GM19035 (cell line): ENCODE data around the gene DGKB.

Source experiments
- ATAC-seq: cut with Tn5 transposase; IDR thresholded peaks from one replicate; pipeline ENCODE4 v1.9.1; 2021; ENCODE audit not compliant: unreplicated experiment

DGKB gene

DNA sequence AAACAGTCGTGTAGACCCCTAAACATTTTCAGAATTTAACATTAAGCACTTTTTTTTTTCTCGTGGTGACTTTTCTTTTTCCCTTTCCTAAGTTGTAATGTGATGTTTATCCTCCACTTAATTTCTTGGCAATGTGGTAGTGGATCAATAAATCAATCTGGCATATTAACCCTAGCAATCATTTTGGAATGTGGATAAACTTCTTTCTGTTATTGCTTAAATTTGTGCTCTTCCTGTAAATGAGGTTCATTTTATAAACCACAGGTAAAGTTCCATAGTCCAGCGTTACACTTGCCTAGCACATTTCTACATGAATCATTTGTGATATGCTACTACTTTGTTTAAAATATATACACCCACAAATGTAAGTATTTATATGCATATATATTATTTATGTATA, 665.7 kb downstream of the DGKB start:
- ATAC-seq, result no peak

DNA sequence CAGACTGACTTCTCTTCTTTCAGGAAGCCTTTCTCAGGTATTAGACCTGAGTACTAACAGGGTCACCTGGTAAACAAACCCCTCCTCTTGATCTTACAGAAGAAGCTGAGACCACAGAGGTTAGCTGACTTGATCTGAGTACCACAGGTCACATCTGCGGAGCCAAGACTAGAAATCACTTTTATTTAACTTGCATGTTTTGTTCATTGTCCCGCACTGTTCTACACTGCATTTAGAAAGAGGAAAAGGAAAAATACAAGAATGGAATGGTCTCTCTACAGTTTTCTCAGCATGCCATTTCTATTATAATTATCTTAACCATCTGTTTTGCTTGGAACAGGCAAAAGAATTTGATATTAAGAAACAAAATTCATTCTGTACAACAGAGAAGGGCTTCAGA, 667.5 kb downstream of the DGKB start:
- no peak for ATAC-seq

DNA sequence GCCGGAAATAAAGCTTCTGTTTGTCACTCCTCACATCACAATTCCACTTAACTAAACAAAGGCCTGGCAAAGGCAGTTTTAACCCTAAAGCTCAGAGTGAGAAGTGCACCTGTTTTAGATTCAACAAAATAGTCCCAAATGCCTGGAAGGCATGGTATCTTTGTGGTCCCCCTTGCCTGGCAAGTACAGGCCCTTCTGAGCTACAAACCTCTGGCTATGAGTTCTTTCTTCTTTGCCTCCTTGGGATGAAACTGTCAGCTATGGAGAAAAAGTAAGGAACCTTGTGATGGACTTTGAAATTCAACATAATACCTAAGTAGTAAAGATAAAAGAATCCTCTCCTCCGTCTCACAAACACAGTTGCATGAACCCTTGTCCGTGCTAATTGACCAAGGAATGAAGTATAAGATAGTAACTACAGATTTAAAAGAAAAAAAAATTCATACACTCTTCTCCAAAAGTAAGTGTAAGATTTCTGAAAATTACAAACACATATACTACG, 668.6 kb downstream of the DGKB start:
- ATAC-seq, result no peak

DNA sequence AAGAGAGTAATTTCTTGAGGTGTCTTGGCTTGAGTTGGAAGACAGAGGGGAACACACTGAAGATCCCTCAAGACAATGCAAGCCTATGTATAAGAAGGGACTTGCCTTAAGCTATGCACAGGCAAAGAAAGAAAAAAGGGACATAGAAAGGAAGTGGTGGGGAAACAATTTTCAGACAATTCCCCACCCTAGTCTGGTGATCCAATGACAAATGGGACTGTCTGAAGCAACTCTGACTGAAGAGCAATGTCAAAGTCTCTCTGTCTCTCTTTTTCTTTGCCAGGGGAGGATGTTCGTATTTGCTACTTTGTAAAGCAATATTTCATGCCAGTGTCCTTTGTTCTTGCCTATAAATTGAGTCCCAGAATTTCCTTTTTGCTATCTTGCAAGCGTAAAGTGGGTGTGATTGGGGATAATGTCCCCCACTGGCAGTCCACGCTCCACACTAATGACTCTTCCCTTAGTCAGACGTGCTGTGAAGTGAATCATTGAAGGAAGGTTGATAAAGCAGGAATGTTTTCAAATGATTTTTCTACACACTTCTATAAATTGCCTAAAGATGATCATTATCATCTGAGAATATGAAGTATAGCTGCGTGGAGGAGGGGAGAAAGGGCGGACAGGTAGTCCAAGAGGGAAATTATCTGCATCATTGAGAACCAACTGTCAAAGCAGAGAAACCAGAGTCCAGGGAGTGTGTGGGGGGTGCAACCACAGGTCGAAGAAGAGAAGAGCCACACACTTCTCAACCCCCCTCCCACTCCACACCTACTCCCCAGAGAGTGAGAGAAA, 669.3 kb downstream of the DGKB start:
- no peak for ATAC-seq

DNA sequence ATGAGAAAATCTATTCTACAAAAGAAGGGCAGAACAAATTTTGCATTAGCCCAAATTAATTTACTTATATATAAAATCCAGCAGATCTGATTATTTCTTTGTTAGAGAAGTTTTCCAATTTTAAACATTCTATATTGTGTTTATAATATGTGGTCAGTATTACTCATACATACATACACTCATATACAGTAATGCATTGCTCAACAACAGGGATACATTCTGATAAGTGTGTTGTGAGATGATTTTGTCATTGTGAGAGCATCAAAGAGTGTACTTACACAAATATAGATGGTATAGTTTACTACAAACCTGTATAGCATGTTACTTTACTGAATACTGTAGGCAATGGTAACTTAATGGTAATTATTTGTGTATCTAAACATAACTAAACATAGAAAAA, 673.5 kb downstream of the DGKB start:
- ATAC-seq, result no peak

DNA sequence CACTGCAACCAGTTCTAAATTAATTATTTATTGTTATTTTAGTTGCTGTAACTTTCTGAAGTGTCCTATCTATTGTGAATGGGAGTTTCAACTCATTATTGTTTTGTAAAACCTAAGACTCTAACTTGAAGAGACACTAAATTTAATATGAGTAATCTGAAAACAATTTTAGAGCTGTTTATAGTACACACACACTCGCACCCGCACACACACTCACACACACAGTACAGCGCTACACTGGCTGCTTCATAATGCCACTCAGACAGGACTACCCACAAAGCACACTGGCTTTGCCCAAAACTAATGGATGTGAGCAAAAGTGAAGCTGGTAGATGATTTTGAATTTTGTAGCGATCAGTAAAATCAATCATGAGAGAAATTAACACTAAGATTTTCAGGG, 674.2 kb downstream of the DGKB start:
- no peak for ATAC-seq

DNA sequence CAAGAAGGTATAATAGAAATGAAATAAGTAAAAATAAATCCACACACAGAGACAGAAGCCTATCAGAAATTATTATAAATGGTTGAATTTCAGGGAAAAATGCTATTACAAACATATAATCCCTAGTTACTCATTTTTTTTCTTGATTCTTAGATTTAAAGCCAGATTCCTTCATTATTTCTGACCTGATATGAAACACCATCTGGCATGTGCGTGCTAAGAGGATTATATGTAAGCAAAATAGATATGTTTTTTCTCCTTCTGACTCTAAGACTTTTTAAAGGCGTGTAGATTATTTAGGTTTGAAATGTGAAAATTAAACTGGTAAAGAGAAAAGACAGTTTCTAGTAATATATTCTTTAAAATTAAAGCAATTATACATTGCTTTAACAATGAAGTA, 676.4 kb downstream of the DGKB start:
- no peak for ATAC-seq

DNA sequence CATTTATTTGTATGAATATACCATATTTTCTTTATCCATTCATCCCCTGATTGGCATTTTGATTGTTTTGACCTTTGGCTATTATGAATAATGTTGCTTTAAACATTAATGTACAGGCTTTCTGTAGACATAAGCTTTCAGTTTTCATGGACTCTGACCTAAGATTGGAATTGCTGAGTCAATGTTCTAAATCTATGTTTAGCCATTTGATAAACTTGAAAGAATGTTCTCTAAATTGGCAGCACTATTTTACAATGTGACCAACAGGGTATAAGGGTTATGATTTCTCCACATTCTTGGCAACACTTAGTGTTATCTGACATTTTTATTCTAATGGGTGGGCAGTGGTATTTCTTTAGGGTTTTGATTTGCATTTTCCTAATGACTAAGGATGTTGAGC, 683.4 kb downstream of the DGKB start:
- ATAC-seq, result no peak

DNA sequence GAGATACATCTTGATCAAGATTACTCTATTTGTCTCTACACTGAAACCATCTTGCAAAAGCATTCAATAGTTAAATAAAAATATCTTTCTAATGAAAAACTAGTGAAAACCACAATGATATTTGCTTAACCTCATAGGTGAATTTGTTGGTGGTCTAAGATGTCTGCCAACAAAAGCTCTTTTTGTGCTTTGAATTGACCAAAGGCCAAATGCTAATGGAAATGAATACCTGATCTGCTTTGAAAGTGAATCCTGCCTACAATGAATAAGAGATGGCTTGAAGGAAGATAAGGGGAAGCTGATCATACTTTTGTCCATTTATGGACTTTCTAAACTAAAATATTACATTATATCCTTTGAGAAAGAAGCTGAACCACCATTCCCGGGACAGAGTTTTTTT, 684.2 kb downstream of the DGKB start:
- no peak for ATAC-seq

DNA sequence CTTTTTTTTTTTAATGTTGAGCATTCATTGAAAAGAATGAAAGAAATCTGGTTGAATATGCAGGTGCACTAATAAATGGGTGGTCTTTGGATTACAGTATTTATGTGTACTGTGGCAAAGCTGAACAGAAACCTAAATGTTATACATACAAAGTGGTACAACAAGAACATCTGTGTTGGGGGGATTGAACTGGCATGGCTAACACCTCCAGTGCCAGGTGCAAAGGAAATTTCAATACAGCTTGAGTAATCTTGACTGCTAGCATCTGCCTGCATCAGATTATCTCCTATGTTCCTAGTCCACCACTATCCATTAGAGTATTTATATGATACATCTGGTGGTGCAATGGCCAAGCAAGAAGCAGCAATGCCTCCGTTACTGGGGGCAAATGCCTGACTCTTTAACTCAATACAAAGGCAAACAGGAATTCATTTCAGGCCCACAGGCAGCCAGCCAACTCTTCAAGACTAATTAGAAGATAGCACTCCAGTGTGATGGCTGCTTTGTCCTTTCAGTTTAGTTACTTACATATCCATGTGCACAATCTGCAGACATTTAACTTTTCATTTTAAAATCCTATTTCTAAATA, 692.6 kb downstream of the DGKB start:
- ATAC-seq, result no peak

DNA sequence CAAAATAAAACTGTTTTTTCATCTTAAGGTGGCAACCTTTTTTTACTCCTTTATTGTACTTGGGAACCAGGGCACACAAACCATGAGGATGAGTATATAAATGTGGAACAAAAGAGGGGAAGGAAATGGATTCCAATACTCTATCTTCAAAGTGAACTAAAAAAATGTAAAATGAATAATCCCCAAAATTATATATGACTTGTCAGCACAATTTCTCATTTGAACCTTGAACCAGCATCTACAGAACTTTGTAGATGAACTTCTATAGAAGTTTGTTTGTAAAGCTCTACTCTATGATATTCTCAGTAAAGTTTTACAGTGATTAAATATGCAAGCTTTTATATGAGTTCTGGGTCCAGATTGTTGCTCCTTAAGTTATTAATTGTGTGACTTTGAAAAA, 694.8 kb downstream of the DGKB start:
- ATAC-seq, result no peak

DNA sequence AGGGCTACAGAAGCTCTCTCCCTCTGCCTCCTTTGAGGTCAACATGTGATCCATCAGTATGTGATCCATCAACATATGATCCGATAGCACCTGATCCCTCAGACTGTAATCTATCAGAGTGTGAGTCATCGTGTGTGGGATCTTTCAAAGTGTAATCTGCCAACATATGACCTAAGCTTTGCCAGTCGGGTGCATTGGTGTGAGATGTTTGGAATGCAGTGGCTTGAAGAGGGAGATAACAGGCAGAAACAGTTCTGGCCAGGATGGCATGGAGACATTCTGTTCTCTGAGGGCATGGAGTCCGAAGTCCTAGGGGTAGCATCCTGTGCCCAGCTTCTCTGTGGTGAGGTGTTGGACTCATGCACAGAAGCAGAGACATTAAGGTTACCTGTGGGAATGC, 695.4 kb downstream of the DGKB start:
- ATAC-seq, result no peak

DNA sequence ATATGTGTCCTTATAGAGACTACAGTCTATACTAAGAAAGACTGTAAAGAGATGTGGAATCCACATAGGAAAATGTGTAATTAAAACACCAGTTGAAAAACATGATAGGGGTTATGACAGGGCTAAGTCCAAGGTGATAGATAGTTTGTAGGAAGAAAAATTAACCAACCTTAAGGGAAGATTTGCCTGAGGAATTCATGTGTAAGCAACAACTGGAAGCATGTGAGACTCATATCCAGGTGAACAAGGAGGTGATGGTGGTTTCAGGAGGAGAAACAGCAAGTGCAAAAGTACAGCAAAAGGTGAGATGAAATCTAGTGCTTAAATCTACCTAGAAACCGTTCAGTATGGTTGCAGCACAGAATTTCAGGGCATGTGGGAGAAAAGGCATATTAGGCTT, 696.4 kb downstream of the DGKB start:
- ATAC-seq, result no peak

DNA sequence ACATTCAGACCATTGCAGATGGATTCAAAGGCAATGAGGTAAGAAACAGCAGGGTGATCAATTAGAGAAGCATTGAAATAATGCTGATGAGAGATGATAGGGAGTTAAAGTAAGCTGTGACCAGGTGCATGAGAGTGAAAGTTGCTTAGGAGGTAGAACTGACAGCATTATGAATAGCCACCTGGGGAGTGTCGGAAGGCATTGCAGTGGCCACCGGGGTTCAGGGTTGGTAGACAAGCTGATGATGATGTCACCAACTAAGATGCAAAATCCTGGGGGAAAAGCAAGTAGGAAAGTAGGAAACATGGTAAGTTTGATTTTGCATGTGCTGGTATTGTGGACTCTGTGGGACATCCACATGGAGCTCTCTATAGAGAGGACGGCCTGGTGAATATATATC, 701.2 kb downstream of the DGKB start:
- ATAC-seq, result no peak

DNA sequence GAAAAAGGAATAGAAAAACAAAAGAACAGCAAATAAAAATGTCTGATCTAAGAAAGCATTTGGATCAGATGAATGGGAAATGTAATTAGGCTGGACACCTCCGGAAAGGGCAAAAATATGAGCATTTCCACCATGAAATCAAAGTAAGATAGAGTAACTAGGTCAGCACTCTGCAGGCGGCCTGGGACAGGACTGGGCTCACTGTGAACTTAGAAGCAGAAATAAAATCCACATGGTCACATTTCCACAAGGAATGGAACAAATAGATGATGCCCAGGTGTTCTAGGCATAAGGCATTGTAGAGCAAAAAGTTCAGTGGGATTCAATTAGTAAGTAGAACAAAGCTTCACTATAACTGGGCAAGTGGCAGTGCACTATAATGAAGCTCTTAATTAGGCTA, 703.2 kb downstream of the DGKB start:
- ATAC-seq, result no peak

DNA sequence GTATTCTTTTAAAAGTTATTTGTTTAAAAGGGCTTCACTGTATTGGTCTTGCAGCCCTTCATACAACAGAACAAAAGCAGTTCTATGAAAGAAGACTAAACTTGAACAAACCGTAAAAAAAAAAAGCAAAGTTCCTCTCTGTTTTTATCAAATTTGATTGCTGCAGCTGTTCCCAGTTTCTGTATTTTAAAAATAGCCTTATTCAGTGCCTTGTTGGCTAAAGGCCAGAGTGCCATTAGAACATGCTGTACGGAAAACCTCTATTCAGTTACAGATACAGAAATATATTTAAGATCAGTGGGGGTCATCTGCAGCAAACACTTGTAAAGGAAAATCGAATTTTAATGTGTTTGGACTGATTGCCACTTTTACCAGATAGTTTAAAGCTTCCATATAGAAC, 705.3 kb downstream of the DGKB start:
- no peak for ATAC-seq

DNA sequence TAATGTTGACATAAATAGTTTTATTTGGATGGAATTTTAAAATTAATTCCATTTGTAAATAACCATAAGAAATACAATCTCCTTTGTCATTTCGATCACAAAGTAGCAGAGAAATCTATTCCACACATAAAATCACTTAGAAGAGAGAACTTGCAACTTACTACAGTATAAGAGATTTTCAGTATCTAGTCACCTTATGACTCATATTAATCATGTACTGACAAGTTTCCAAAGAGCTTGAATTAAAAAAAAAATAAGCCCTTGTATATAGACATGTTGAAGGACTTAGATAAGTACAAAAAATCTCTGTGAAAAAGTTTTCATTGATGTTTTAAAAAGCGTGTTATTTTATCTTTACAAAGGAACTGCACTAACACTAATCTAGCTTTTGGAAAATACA, 706.0 kb downstream of the DGKB start:
- no peak for ATAC-seq

DNA sequence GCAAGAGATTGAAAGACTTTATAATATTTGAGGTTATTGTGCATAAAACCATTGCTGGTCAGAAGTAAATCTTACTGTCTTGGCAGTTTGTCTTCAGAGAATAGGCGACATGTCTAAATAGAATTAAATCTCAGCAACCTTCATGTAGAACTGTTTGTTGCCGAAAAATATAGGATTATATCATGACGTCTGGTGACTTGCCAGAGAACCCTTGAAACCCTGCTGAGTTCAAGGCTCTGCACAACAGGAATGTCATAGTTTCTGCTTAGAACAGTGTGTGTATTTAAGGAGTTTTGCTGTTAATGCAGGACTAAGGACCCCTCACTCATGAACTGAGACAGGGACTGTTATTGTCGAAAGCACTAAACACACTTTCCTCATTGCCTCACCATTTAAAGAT, 706.7 kb downstream of the DGKB start:
- no peak for ATAC-seq

DNA sequence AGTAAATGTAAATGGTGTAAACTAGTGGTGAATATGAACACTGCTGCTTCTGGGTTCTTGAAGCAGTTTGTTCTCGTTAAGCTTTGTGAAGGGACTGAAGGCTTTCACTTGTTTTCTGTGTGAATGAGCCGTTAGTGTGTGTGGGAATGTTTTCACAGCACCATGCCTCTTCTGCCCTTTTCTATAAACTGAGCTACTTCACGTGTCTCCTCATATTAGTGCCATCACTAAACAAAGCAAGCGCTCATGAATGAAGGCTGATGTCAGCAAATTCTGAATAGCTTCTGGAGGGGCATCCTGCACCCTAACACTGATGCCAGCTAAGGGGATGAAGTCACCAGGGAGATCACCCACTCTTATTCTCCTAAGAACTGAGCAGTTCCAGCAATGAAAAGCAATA, 707.5 kb downstream of the DGKB start:
- ATAC-seq, result no peak

DNA sequence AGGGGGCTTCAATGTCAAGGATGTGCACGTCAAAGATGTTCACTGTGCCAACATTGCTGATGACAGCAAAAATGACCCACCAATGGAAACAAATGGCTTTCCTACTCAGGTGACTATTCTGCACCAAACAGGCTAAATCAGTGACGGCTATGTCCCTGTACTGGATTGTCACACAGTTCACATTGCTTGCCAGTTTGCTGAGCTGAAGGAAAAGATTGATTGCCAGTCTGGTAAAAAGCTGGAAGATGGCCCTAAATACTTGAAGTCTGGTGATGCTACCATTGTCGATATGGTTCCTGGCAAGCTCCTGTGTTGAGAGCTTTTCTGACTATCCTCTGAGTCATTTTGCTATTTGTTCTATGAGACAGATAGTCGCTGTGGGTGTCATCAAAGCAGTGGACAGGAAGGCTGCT, 710.9 kb downstream of the DGKB start:
- ATAC-seq, result no peak

DNA sequence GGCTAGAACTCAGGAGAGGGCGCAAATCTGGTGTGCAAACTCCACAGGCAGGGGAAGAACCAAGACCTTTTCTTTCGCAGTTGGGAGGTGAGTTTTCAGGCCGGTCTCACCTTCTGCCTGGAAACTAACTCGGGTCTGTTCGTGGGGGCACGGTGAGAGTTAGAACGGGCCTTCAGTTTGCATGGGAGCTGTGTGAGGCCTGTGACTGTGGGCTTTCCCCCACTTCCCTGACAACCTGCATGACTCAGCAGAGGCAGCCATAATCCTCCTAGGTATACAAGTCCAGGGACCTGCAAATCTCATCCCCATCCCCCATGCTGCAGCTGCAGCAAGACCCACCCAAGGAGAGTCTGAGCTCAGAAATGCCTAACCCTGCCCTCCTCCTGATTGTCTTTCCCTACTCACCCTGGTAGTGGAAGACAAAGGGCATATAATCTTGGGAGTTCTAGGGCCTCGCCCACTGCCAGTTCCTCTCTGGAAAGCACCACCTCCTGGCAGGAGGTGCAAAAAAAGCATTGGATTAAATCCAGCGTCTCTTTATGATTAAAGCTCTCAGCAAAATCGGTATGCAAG, 718.2 kb downstream of the DGKB start:
- no peak for ATAC-seq

DNA sequence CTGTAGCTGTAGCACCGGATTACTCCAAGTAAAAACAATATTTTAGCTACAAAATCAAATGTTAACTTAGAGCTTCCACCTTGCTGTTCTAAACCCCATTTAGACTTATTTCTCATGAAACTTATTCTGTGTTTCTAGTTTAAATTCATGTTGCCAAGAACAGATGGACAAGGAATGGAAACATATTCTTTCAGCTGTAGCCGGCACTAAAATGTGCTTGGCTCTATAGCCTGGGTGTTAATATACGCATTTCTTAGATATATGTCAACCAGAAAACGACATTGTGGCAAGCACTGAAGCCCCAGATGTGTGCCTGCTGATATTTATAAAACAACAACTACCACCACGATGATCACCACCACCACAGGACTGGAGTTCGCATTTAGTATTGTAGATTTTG, 722.8 kb downstream of the DGKB start:
- no peak for ATAC-seq

DNA sequence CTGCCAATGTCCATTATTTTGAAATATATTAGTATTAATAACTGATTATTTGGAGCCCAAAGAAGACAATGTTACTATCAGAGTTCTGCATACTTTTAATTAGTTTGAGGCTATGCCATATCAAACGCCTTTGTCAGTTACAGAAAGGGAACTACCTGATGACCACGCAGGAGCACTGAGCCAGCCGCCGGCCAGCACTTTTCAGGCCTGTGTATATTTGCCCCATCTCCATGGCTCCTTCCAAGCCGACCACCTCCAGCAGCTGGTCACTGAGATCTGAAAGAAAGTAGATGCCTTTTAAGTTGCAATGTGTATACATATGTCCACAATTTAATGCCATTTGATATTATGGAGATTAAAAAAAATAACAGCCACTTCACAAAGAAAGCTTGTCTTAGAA, 724.7 kb downstream of the DGKB start:
- ATAC-seq, result no peak
